Measurements from ENCODE around the gene ATG7.

Gene ATG7, protein sequence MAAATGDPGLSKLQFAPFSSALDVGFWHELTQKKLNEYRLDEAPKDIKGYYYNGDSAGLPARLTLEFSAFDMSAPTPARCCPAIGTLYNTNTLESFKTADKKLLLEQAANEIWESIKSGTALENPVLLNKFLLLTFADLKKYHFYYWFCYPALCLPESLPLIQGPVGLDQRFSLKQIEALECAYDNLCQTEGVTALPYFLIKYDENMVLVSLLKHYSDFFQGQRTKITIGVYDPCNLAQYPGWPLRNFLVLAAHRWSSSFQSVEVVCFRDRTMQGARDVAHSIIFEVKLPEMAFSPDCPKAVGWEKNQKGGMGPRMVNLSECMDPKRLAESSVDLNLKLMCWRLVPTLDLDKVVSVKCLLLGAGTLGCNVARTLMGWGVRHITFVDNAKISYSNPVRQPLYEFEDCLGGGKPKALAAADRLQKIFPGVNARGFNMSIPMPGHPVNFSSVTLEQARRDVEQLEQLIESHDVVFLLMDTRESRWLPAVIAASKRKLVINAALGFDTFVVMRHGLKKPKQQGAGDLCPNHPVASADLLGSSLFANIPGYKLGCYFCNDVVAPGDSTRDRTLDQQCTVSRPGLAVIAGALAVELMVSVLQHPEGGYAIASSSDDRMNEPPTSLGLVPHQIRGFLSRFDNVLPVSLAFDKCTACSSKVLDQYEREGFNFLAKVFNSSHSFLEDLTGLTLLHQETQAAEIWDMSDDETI

DNA sequence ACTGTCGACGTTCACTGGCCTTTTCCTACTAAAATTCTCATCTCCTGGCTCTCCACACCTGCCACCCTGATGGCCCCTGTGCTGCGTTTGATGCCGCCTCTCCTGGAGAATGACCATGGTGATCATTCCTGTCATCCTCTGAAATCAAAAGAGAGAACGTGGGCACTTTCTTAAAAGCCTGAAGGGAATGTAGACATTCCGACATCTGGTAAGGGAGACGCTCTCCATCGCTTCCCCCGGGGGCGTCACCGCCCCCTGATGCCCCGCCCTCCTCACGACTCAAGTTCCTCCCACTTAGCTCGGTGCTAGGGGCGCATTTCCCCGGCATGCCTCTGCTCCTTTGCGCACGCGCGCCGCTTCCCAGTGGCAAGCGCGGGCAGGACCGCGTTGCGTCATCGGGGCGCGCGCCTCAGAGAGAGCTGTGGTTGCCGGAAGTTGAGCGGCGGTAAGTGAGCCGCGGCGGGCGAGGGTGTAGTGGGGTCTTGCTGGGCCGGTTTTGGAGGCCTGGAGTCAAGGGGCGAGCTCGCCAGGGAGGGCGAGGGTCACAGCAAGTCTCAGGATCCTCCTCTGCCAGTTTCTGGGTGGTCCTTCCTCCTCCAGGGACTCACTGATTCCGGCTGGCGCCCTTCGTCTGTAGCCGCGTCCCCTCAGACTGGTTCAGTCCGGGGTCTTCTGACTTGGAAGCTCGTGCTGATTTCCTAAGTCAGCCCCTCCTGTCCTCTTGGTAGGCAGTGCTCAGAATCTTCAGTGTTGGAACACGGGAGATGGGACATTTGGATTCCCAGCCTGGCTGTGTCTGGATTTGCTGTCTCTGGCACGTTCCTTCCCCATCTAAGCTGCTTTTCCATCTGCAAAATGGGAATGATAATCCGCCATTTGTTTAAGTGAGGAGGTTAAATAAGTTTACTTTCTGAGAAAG lies at the start of gene ATG7:
TSS of gene ATG7 (plus strand) at position 412 of the 919 bp plus-strand sequence. CDS start 26,299 bp downstream, outside the sequence.
- peak; percentile 99 for DNase-seq (ENCODE audit: low spot score)

DNA sequence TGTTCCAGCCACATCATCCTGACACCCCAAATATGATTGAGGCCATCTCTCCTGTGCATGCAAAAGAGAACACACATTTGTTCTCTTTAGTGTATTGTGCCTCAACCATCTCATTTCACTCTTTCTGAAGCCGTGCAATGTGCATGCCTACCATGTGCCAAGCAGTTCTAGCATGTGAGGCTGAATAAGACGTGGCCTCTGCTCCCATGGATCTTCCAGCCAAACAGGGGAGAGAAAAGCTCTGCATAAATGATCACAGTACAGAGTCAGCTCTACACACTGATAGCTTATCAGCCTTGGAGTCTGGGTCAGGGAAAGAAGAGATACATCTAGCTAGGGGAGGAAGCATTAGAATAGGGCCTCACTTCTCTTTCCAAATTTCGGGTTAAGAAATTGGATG lies 48.2 kb upstream of the ATG7 start:
- DNase-seq (ENCODE audit: low spot score): no peak

DNA sequence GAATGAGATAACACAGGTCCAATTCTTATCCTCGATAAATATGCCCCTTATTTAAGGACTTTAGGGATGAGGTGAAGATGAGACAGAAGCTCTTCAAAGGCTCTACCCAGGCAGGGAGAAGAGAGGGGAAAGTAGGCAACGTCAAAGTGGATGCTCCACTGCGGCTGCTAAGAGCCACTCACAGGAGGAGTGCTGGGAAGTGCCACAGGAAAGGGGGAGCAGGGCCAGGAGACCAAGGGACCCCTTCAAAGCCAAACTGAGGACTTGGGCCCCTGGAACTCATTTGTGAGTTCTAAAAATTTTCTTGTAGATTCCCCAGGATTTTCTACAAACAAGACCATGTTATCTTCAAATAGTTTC lies 47.3 kb upstream of the ATG7 start:
- DNase-seq (ENCODE audit: low spot score): no peak

DNA sequence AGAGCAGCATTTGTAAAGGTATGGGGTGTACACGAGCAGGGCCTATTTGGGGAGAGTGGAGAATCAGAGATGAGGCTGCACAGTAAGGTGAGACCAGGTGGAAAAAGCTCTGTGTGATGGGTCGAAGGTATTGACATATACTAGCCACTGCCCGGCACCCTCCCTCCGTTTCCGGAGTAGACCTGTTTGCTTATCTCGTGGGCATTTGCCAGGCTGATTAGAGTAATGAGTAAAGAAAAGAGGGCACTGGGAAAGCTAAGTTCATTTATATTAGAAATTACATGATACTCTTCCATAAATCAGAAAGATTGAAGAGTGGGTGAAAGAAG lies 46.2 kb upstream of the ATG7 start:
- no peak for DNase-seq (ENCODE audit: low spot score)

DNA sequence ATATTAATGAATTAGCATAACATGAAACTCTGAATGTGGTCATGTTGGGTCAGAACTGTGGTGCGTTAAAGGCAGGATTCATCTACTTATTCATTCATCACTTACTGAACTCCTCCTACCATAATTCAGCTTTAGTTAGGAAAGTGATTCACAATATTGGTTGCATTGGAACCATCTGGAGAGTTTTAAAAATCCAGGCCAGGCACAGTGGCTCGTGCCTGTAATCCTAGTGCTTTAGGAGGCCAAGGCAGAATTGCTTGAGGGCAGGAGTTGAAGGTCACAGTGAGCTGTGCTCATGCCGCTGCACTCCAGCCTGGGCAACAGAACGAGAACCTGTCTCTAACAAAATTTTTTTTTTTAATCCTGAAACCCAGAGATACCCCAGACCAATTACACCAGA lies 44.2 kb upstream of the ATG7 start:
- peak; percentile 40 for DNase-seq (ENCODE audit: low spot score)

DNA sequence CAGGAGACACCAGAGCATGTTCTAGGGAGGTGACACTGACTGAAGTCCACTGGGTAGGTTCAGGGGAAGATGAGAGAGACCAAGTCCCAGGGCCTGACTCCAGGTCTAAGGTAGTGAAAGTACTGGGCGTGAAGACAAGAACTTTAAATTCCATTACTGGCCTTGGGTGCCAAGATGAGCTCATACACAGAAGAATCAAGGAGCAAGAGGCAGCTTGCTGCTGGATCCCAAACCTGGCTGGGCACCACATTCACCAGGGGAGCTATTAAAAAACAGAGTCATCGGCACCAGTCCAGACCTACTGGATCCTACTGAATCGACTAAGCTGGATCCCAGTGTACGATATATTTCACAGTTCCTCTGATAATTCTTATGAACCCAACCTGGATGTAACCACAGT lies 42.1 kb upstream of the ATG7 start:
- no peak for DNase-seq (ENCODE audit: low spot score)

DNA sequence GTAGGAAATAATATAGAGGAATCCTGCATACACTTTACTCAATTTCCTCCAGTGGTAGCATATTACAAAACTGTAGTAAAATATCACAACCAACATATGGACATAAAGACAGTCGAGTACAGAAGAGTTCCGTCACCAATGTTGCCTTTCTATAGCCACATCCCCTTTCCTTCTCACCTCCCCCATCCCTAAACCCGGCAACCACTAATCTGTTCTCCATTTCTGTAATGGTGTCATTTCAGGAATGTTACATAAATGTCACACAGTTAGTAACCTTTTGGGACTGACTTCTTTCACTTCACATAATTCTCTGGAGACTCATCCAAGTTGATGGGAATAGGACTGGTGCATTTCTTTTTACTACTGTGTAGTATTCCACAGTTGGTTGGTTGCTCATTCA lies 41.4 kb upstream of the ATG7 start:
- DNase-seq (ENCODE audit: low spot score): no peak

DNA sequence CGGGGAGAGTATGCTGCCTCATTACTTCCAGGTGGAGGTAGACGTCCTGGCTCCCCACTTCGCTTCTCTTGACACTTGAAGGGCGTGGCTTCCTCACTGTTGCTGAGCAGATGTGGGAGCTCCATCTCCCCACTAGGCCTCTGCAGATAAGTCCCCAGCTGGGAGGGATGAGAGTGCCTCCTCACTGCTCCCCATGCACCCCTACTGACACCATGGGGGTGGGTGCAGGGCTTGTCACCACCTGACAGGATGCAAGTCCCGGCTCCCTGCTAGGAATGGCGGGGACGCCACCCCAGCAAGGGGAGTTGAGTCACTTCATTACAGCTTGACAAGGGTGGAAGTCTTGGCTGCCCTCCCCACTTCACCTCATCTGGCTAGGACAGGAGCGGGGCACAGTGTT lies 36.8 kb upstream of the ATG7 start:
- DNase-seq (ENCODE audit: low spot score): no peak

DNA sequence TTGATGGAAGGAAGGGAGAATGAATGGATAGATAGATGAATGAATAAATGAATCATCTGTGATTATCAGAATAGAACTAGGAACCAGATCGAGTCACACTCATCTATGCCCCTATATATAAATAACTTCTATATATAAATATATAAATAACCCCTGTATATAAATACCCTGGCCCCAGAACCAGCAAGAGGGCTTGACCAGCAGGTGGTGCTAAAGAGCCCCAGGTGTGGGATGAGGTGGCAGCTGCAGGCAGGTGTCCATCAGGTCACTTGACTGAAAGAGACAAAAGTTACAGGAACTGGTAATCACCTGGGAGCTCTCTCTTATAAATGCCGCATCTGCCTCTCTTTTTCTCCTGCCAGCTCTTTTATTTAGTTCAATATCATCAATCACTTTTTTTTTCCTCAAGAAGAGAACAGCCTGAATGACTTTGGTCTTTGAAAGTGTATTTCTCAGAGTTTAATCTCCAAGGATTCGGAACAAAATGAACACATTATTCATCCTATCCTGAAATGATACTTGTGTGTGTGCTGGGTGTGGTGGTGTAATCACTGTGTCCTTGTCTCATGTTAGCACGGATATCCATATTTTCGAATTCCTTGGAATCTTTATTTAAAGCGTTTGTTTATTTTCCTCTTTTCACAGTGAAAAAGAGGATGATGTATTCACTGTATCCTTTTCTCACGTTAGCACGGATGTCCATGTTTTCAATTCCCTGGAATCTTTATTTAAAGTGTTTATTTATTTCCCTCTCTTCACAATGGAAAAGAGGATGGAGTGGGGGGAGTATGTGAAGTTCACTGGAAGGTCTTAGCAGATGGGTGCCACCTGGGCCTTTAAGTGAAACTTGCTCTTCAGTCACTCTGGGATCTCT lies 35.4 kb upstream of the ATG7 start:
- DNase-seq (ENCODE audit: low spot score): peak; percentile 44

DNA sequence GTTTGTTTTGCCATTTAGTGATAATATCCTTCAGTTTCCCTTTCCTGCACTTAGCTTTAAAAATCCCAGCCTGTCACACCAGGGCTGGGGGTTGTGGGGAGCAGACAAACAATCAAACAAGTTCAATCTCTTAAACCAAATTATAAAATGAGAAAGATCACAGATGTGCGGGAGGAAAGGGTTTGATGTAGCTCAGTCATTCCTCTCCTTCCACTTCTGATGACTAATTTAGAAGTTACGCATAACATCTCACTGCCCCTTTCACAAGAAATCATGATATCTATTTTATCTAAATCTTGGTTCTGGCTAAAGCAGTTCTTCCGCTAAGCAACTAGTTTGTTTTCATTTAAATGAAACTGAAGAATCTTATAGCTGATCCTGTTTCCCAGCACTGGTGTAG lies 34.1 kb upstream of the ATG7 start:
- DNase-seq (ENCODE audit: low spot score): peak; percentile 81

DNA sequence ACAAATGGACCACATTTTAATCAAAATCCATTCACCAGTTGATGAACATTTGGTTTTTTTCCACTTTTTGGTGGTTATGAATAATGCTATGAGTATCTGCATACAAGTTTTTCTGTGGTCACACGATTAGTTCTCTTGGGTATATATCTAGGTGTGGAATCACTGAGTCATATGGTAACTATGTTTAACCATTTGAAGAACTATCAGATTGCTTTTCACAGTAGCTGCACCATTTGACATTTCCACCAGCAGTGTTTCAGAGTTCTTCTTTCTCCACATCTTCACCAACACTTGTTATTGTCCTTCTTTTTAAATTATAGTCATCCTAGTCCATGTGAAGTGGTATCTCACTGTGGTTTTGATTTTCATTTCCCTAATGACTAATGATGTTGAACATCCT lies 33.3 kb upstream of the ATG7 start:
- DNase-seq (ENCODE audit: low spot score): peak; percentile 66

DNA sequence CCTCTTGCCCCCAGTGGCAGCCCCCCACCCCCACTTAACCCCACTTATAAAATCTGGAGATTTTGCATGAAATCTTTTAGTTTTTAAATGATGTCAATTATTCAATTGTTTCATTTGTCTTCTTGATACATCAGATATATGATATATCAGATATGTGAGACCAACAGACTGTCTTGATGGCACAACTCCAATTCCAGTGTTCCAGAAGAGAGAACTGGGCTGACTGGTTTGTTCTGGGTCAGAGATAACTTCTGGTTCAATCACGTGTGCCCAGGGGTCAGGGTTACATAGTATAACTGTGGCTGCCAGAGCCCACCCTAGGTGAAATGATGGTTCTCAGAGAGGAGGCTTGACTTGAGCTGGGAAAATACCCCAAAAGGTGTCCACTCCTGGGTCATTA lies 32.4 kb upstream of the ATG7 start:
- no peak for DNase-seq (ENCODE audit: low spot score)

DNA sequence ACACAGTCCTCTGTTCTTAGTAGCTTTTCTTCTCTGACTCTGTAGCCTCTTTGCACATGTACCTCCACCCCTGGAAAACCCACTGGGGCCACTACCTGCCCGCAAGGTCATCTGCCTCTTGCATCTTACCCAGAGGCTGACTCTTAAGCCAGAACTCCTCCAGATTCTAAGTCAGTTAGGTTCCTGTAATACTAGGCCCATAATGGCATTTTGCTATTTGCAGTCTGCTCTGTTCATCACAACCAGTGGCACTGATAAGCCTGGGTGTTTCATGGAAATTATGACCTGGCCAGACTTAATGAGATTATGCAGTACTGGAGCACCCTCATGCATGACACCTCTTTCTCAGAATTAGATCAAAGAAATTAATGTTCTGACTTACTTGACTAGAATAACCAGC lies 31.7 kb upstream of the ATG7 start:
- DNase-seq (ENCODE audit: low spot score): no peak

DNA sequence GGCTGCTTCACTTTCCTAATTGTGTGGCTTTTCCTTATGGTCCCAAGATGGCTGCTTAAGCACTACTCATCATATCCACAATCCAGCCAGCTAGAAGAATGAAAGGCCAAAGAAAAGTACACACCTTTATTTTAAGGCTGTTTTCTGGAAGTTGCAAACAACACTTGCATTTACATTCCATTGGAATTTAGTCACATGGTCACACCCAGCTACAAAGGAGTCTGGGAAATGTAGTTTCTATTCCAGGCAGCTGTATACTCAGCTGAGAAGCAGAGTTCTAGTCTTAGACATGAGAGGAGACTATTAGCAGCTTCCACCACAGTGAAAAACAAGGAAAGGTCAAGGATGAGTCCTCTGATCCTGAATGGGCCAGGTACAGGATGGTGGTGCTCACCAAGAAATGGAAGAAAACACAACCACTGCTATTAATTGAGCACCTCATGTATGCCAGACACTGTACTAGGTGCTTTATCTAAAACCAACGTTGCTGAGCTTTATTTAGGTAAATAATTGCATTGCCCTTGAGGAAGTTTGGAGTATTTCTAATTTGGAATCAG lies 28.0 kb upstream of the ATG7 start:
- peak; percentile 29 for DNase-seq (ENCODE audit: low spot score)

DNA sequence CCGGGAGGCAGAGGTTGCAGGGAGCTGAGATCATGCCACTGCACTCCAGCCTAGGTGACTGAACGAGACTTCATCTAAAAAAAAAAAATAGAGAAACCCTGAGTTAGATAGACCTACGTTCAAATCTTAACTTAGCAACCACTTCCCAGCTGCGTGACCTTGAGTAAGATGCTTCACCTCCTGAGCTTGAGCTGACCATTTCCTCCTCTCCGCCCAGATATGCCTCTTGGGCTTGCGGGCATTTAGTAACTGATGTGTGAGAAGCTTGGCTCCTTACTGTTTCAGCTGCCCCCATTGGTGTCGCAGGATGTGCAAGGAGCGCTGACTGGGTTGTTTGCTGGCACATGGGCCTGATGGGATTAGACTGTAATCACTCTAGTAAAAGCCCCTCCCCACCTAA lies 26.9 kb upstream of the ATG7 start:
- DNase-seq (ENCODE audit: low spot score): no peak

DNA sequence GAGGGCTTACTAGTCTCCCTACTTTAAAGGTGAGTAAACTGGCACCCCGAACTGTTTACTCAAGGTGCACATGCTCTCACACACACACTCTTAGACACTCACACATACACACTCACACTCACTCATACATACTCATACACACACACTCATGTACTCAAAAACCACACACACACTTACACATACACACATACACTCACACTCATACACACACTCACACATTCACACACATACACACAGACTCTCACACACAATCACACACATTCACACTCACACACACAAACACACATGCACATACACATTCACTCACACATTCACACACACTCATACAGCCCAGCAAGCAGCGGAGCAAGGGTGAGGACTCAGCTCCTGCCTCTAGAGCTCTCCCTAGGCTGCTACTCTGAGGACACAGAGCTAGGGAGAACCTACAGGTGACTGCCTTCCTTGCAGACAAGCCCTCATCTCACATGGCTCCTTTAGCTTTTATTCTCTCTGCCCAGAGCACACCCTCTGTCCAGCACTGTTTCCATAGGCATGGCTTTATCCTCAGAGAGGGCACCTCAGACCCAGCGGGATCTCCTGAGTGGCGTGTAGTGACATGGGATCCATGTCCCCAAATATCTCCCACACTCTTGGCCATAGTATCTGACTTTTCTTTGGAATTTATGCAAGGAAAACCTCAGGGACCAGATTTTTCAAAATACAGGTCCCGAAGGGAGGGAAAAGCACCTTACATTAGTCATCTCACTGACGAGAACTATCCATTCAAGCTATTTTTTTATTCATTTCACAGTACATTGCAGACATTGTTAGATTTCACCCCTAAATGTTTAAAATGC lies 26.2 kb upstream of the ATG7 start:
- no peak for DNase-seq (ENCODE audit: low spot score)

DNA sequence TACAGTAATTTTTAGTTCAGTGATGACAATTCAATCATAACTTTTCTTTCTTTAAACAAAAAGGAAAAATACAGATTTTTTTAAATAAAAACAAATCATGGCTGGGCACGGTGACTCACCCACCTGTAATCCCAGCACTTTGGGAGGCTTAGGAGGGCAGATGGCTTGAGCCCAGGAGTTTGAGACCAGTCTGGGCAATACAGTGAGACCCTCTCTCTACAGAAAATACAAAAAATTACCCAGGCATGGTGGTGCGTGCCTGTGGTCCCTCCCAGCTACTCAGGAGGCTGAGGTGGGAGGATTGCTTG lies 25.6 kb upstream of the ATG7 start:
- DNase-seq (ENCODE audit: low spot score): no peak

DNA sequence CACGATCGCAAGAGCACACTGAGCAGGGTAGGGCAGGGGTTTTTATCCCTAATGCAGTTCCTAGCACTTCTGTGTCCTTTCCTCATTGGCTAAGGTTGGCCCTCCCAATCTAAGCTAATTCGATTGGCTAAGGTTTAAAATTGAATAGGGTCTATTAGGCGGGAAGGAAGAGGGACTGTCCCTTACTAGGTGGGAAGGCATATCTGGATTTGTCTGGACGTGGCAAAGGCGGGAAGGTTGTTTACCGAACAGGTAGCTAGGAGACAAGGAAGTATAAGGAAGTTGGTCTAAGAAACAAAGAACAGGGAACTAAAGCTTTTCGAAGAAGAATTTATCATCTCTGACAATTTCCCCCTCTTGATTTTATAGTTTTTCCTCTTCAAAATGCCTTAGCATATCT lies 24.8 kb upstream of the ATG7 start:
- no peak for DNase-seq (ENCODE audit: low spot score)

DNA sequence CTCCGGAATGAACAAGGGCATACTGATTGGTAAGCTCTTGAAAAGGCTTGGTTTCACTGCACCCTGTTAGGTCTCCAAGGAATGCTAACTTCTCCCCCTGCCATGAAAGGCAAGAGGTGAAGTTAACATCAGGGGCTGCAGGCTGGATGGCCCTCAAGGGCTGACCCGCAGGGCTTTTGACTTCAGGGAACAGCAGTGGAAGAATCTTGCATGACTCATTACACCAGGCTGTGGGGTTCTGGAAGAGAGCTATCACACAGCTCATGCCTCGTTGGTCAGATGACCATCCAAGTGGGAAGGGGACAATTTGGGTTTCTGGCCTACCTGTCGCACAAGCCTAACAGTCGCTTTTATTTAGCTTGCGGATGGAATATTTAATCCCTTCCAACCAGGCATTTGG lies 23.6 kb upstream of the ATG7 start:
- DNase-seq (ENCODE audit: low spot score): no peak

DNA sequence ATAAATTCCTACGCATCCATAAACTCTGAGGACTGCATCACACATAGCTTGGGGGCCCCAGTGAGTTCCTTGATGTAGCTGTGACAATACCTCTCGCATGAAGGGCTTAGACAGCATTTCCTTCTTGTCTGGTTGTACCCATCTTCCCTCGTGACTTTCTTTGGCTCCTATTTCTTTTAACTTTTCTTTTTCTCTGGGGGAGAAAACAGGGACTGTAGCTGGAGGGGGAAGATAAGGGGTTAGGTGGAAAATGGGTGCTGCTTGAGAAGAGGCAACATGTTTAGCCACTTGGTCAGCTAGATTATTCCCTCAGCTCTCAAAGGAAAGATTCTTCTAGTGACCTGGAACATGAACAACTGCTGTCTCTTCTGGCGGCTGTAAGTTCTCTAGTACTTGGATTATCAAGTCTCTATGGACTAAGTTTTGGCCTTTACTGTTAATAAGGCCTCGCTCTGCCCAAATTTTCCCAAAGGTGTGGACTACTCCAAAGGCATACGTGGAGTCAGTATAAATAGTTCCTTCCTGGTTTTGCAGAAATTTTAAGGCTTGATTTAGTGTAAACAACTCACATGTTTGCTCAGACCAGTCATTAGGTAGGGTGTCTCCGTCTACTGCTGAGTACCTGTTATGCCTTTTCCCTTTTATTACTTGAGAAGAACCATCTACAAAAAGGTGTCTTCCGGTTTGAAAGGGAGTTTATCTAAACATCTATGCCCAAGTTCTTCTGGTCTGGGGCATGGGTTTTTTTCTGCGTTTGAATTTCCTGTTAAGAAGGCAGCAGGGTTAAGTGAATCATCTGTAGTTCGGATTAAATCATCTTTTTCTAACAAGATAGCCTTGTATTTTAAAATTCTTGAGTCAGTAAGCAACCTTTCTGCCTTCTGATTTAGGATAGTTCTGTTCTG lies 21.0 kb upstream of the ATG7 start:
- DNase-seq (ENCODE audit: low spot score): no peak

Data from GM03348 (cell line).